Skeletal muscle tissue (tissue), 4 donors: ENCODE results near the gene KLHL29. TPM values are rescaled to one million over a fixed set of nuclear protein-coding genes. Genes with fewer than 3 reads are reported as not detected.

Experiments
- H3K27ac ChIP-seq: one replicate; pipeline ENCODE4 v1.7.0; 2013; ENCODE audit warnings: mild to moderate bottlenecking, low read depth, low read length, inconsistent platforms
- H3K27me3 ChIP-seq, 3 donors: one replicate each; pipeline ENCODE4 v1.7.0; 2013; ENCODE audit warnings: low read length in 3 of 3; ENCODE audit not compliant: control insufficient read depth in 3 of 3, insufficient read depth in 3 of 3
- H3K36me3 ChIP-seq, 3 donors: one replicate each; pipeline ENCODE4 v1.7.0; 2013; ENCODE audit warnings: low read length in 3 of 3; ENCODE audit not compliant: control insufficient read depth in 3 of 3, insufficient read depth in 3 of 3
- H3K4me1 ChIP-seq, 3 donors: one replicate each; pipeline ENCODE4 v1.7.0; 2013; ENCODE audit warnings: low read length in 3 of 3, mild to moderate bottlenecking in 3 of 3; ENCODE audit not compliant: control insufficient read depth in 3 of 3, insufficient read depth in 3 of 3
- H3K4me3 ChIP-seq, 3 donors: one replicate each; pipeline ENCODE4 v1.7.0; 2013; ENCODE audit warnings: low read length in 3 of 3
- H3K9ac ChIP-seq, 3 donors: one replicate each; pipeline ENCODE4 v1.7.0; 2013; ENCODE audit warnings: low read length in 3 of 3, mild to moderate bottlenecking in 3 of 3, moderate library complexity in 2 of 3, low read depth in 1 of 3
- H3K9me3 ChIP-seq, 3 donors: one replicate each; pipeline ENCODE4 v1.7.0; 2013; ENCODE audit warnings: low read length in 3 of 3; ENCODE audit not compliant: control insufficient read depth in 3 of 3
- total RNA-seq: library from RNA; depleted of rRNA; stranded (reverse); fragments of >200 nt; gene quantifications from one replicate; pipeline ENCODE4 v1.2.3, GENCODE V29; 2014
- donor health status: Osteomylitis.

The KLHL29 gene
- total RNA-seq, 1 donor from 2014 or later, result 3.7 TPM

GRCh38 chr2:23673830-23674679, 289.1 kb downstream of the KLHL29 start:
- Histone ChIP-seq H3K27me3 (no peaks in the 10 kb centered on the region), H3K9ac (no peak overlapping the region), H3K9me3 (no peaks in the 10 kb centered on the region)

GRCh38 chr2:23675506-23675905, 290.5 kb downstream of the KLHL29 start:
- Histone ChIP-seq H3K27ac (no peak overlapping the region), H3K9me3 (no peaks in the 10 kb centered on the region), H3K4me3 (no peak overlapping the region), H3K4me1 (no peaks in the 10 kb centered on the region), H3K36me3 (no peaks in the 10 kb centered on the region), H3K9ac (no peak overlapping the region), H3K27me3 (no peaks in the 10 kb centered on the region)

More at GRCh38 chr2:23673830-23674679, 289.1 kb downstream of the KLHL29 start:
- peaks cover 3 to 11% (median 11%) of the 10 kb centered on the region in 3 donors for H3K4me1 ChIP-seq
- H3K36me3 ChIP-seq, result no peaks in the 10 kb centered on the region
- no peak overlapping the region for H3K4me3 ChIP-seq
- H3K27ac ChIP-seq, result no peak overlapping the region

- Histone ChIP-seq H3K9ac (no peak overlapping the region), H3K36me3 (no peaks in the 10 kb centered on the region), H3K27me3 (no peaks in the 10 kb centered on the region), H3K27ac (no peak overlapping the region), H3K4me1 (no peaks in the 10 kb centered on the region), H3K4me3 (no peak overlapping the region), H3K9me3 (no peaks in the 10 kb centered on the region)
These were observed 292.9 kb downstream of the KLHL29 start for GRCh38 chr2:23677836-23678235.

GRCh38 chr2:23679044-23679443, 294.1 kb downstream of the KLHL29 start:
- no peaks in the 10 kb centered on the region for H3K27me3 ChIP-seq
- H3K9ac ChIP-seq, result no peak overlapping the region
- no peak overlapping the region for H3K4me3 ChIP-seq
- no peaks in the 10 kb centered on the region for H3K36me3 ChIP-seq
- H3K4me1 ChIP-seq, result no peaks in the 10 kb centered on the region
- H3K27ac ChIP-seq, result no peak overlapping the region
- no peaks in the 10 kb centered on the region for H3K9me3 ChIP-seq

- peaks cover 0 to 3% (median 0%) of the 10 kb centered on the region in 3 donors for H3K27me3 ChIP-seq
- no peaks in the 10 kb centered on the region for H3K9me3 ChIP-seq
- H3K4me3 ChIP-seq, result no peak overlapping the region
- H3K36me3 ChIP-seq, result no peaks in the 10 kb centered on the region
- no peak overlapping the region for H3K27ac ChIP-seq
- H3K4me1 ChIP-seq, result peaks cover 0 to 4% (median 0%) of the 10 kb centered on the region in 3 donors
- no peak overlapping the region for H3K9ac ChIP-seq
These were observed 296.0 kb downstream of the KLHL29 start for GRCh38 chr2:23680951-23681350.

GRCh38 chr2:23681356-23682140, 296.6 kb downstream of the KLHL29 start:
- Histone ChIP-seq H3K27ac (no peak overlapping the region), H3K9me3 (no peaks in the 10 kb centered on the region), H3K4me1 (peaks cover 0 to 4% (median 0%) of the 10 kb centered on the region in 3 donors), H3K27me3 (peaks cover 0 to 3% (median 0%) of the 10 kb centered on the region in 3 donors), H3K9ac (no peak overlapping the region), H3K36me3 (no peaks in the 10 kb centered on the region), H3K4me3 (no peak overlapping the region)

GRCh38 chr2:23682481-23682880, 297.5 kb downstream of the KLHL29 start:
- Histone ChIP-seq H3K9me3 (no peaks in the 10 kb centered on the region), H3K27me3 (peaks cover 0 to 3% (median 0%) of the 10 kb centered on the region in 3 donors), H3K4me1 (peaks cover 0 to 4% (median 0%) of the 10 kb centered on the region in 3 donors), H3K27ac (no peak overlapping the region), H3K4me3 (no peak overlapping the region), H3K36me3 (peaks cover 0 to 2% (median 0%) of the 10 kb centered on the region in 3 donors), H3K9ac (no peak overlapping the region)

- H3K4me1 ChIP-seq, result peaks cover 0 to 4% (median 0%) of the 10 kb centered on the region in 3 donors
- peaks cover 0 to 3% (median 0%) of the 10 kb centered on the region in 3 donors for H3K27me3 ChIP-seq
- no peak overlapping the region for H3K9ac ChIP-seq
- no peaks in the 10 kb centered on the region for H3K9me3 ChIP-seq
- H3K27ac ChIP-seq, result no peak overlapping the region
- H3K36me3 ChIP-seq, result peaks cover 0 to 2% (median 0%) of the 10 kb centered on the region in 3 donors
- no peak overlapping the region for H3K4me3 ChIP-seq
These were observed 298.0 kb downstream of the KLHL29 start for GRCh38 chr2:23683001-23683400.

GRCh38 chr2:23684395-23685176, 299.6 kb downstream of the KLHL29 start:
- H3K27ac ChIP-seq, result no peak overlapping the region
- no peak overlapping the region for H3K4me3 ChIP-seq
- H3K36me3 ChIP-seq, result peaks cover 0 to 2% (median 0%) of the 10 kb centered on the region in 3 donors
- no peaks in the 10 kb centered on the region for H3K9me3 ChIP-seq
- no peak overlapping the region for H3K9ac ChIP-seq
- peaks cover 0 to 4% (median 0%) of the 10 kb centered on the region in 3 donors for H3K4me1 ChIP-seq
- peaks cover 0 to 3% (median 0%) of the 10 kb centered on the region in 3 donors for H3K27me3 ChIP-seq
